CD8-positive, alpha-beta memory T cell (primary cell): ENCODE results near the gene ATP5PD. TPM values are rescaled to one million over a fixed set of nuclear protein-coding genes. Genes with fewer than 3 reads are reported as not detected.

Experiments used
- CTCF ChIA-PET: fragments of 350-600 bp; sonication (Branson Sonifier 250); formaldehyde crosslinking; loops from one replicate; lab custom pipeline; 2021; ENCODE audit warnings: antibody characterized with exemption; lab: Charles Lee
- POLR2A ChIA-PET: fragments of 350-600 bp; sonication (Branson Sonifier 250); formaldehyde crosslinking; loops from one replicate; lab custom pipeline; 2021; ENCODE audit warnings: antibody characterized with exemption; lab: Charles Lee
- DNase-seq, 5 donors: peaks; one replicate each; pipeline versions ENCODE4 v3.0.0 to v3.0.0-alpha.2; 2020 to 2022; ENCODE audit warnings: mixed read lengths in 1 of 5
- H3K27ac ChIP-seq: one replicate; pipeline ENCODE4 v1.7.0; 2013; ENCODE audit warnings: low read depth, mild to moderate bottlenecking, low read length, moderate library complexity
- H3K27me3 ChIP-seq: 2 replicates; pipeline ENCODE4 v1.7.0; 2013; ENCODE audit warnings: low read length, mild to moderate bottlenecking; ENCODE audit not compliant: insufficient read depth, poor library complexity, severe bottlenecking
- H3K36me3 ChIP-seq: 2 replicates; pipeline ENCODE4 v1.7.0; 2013; ENCODE audit warnings: mild to moderate bottlenecking, low read length, moderate library complexity; ENCODE audit not compliant: insufficient read depth
- H3K4me1 ChIP-seq: 2 replicates; pipeline ENCODE4 v1.7.0; 2013; ENCODE audit warnings: mild to moderate bottlenecking, low read length, moderate library complexity; ENCODE audit not compliant: insufficient read depth
- H3K4me3 ChIP-seq: 2 replicates; pipeline ENCODE4 v1.7.0; 2013; ENCODE audit warnings: mild to moderate bottlenecking, low read length
- H3K9me3 ChIP-seq: 2 replicates; pipeline ENCODE4 v1.7.0; 2013; ENCODE audit warnings: mild to moderate bottlenecking, low read length
- H3K27ac Mint-ChIP-seq, 8 donors: one replicate each; pipeline ENCODE4 v1.8.0; 2020 to 2021; ENCODE audit warnings: mixed read lengths in 8 of 8, mild to moderate bottlenecking in 6 of 8, inconsistent platforms in 3 of 8, moderate library complexity in 3 of 8
- H3K27me3 Mint-ChIP-seq, 2 donors: one replicate each; pipeline ENCODE4 v1.8.0; 2020 to 2021; ENCODE audit warnings: mixed read lengths in 2 of 2, mild to moderate bottlenecking in 1 of 2, moderate library complexity in 1 of 2
- H3K36me3 Mint-ChIP-seq, 3 donors: one replicate each; pipeline ENCODE4 v1.8.0; 2020 to 2021; ENCODE audit warnings: mixed read lengths in 3 of 3, inconsistent platforms in 1 of 3, mild to moderate bottlenecking in 1 of 3
- H3K4me1 Mint-ChIP-seq, 3 donors: one replicate each; pipeline ENCODE4 v1.8.0; 2020 to 2021; ENCODE audit warnings: mixed read lengths in 3 of 3, inconsistent platforms in 1 of 3, mild to moderate bottlenecking in 1 of 3
- H3K4me3 Mint-ChIP-seq, 7 donors: one replicate each; pipeline ENCODE4 v1.8.0; 2020 to 2021; ENCODE audit warnings: mixed read lengths in 7 of 7, mild to moderate bottlenecking in 6 of 7, moderate library complexity in 4 of 7, inconsistent platforms in 2 of 7
- H3K9me3 Mint-ChIP-seq, 5 donors: one replicate each; pipeline ENCODE4 v1.8.0; 2020 to 2022; ENCODE audit warnings: mixed read lengths in 5 of 5, mild to moderate bottlenecking in 3 of 5, moderate library complexity in 2 of 5, inconsistent platforms in 1 of 5
- polyA plus RNA-seq: library from polyadenylated mRNA; unstranded; fragments of 300-500 nt; fragmentation: Illumina TruSeq; gene quantifications from one replicate; pipeline ENCODE4 v1.2.3, GENCODE V29; 2021
- total RNA-seq, 2 experiments: library from RNA; stranded (reverse); gene quantifications; one replicate each; pipeline ENCODE4 v1.2.3, GENCODE V29; 2021

ATP5PD gene
- total and polyA plus RNA-seq, 3 experiments from 2014 or later, result 179 to 345 (median 198) TPM

DNA sequence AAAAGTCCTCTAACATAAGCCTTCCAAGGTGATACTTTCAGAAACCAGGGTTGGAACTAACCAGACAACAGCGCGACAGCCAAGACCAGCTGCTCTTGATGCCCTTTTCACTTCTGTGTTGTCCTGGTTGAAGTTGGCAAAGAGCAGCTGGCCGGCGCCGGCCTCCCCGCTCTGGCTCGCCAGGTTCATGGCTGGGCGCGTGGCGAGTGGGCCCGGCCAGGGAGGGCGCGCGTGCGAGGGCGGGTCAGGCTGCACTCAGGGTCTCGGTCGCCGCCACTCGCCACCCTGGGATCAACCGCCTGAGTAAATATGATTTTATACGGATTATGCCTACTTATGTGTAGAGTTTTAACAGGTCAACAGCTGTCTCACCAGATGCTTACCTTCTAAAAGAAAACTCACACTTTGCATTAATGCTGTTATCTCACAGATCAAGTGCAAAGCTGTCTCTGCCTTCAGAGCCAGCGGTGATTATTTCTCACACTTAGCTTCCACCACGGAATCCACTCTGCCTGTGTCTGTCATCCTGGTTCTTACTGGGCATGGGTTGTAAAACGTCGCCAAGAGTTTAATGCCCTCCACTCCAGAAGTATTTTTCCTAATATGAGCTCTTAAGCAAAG is 13.8 kb upstream of the ATP5PD start:
- H3K36me3 ChIP-seq, result peaks cover 40% of the 10 kb centered on the region
- ChIA-PET POLR2A (no interaction called here), CTCF (interaction anchor here (0.8 to 2.1 kb wide), 7 partner anchors 9 to 112 kb away, joined by 3 to 8 read pairs (median 3); partner anchors contain the start of genes ATP5PD, CDR2L and KCTD2)
- DNase-seq, result no peak
- Mint-ChIP-seq H3K9me3 (no peaks in the 10 kb centered on the region), H3K27ac (no peak overlapping the region), H3K4me3 (no peak overlapping the region), H3K4me1 (peaks cover 0 to 8% (median 5%) of the 10 kb centered on the region in 3 donors), H3K27me3 (no peaks in the 10 kb centered on the region), H3K36me3 (peaks cover 0 to 73% (median 28%) of the 10 kb centered on the region in 3 donors)
- no peak overlapping the region for H3K27ac ChIP-seq
- H3K27me3 ChIP-seq, result no peaks in the 10 kb centered on the region
- H3K4me3 ChIP-seq, result no peak overlapping the region
- peaks cover 4% of the 10 kb centered on the region for H3K4me1 ChIP-seq
- no peaks in the 10 kb centered on the region for H3K9me3 ChIP-seq

DNA sequence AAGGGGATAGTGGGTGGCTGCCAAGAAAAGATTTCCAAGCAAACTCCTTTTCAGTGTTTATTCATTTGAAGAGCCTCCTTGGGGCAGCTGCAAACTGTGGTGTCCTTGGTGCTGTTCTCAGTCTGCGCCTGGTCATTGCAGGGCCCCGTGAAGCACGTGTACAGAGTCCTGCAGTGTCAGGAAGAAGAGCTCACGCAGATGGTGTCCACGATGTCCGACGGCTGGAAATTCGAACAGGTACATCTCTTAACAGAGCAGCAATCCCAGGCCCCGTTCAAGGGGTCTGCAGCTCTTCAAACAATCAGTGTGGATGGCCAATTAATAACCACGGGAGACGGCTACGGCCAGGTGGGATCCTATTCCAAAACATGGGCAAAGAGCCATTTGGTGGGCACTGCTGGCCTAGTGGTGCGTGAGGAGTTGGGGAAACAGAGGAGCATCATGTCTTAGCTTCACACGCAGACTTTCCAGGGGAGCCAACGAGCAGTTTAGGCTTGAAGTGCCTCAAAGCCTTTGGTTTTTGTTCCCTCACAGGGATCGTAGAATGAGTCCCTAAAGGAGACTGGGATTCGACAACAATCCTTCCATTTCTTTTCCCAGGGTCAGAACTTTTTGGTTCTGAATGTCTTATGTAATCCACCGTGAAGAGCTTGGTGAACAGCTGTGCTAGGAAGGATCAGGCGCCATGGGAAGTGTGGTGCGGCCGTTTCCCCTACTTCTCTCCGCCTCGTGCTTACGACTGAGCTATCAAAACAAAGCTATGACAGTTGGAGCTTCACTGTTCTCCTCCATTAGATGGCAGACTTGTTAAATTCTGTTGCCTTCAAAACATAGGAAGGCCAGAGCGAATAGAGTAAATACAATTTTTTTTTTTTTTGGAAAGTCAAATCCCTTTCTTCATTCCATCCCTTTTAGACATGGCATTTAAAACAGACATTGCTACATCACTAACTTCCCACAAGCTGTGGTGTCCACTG is 12.9 kb upstream of the ATP5PD start:
- H3K36me3 Mint-ChIP-seq, result peaks cover 2 to 72% (median 27%) of the 10 kb centered on the region in 3 donors
- Histone ChIP-seq H3K27ac (no peak overlapping the region), H3K9me3 (no peaks in the 10 kb centered on the region), H3K4me3 (no peak overlapping the region), H3K36me3 (peaks cover 36% of the 10 kb centered on the region), H3K4me1 (peaks cover 4% of the 10 kb centered on the region), H3K27me3 (no peaks in the 10 kb centered on the region)
- POLR2A ChIA-PET, result no interaction called here
- H3K4me1 Mint-ChIP-seq, result peaks cover 0 to 8% (median 5%) of the 10 kb centered on the region in 3 donors
- H3K27me3 Mint-ChIP-seq, result no peaks in the 10 kb centered on the region
- peak in 1 of 5 donors; percentile 29 for DNase-seq
- H3K4me3 Mint-ChIP-seq, result no peak overlapping the region
- peak overlapping the region in 1 of 8 donors; percentile 57 for H3K27ac Mint-ChIP-seq
- CTCF ChIA-PET, result interaction anchor here (0.8 to 2.1 kb wide), 7 partner anchors 9 to 143 kb away, joined by 3 to 8 read pairs (median 3); partner anchors contain the start of genes ATP5PD, CDR2L, KCTD2 and SLC16A5
- no peaks in the 10 kb centered on the region for H3K9me3 Mint-ChIP-seq

DNA sequence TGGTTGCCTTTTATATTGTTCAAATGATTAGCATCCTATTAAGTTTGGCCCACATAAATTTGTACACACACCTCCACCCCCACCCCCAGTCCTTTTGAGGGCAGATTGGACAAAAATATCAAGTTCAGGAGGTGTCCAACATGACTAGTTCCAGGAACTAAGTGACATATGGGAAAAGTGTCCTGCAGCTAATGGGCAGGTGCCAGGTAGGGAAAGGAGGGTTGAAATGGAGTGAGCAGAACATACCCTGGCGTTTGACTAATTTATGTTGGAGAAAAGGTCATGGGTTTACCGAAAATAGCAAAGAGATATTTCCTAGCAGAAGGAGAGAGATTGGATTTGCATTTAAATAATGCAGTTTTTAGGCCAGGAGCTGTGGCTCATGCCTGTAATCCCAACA is 5.2 kb upstream of the ATP5PD start:
- Mint-ChIP-seq H3K4me1 (peaks cover 25 to 32% (median 31%) of the 10 kb centered on the region in 3 donors), H3K36me3 (peaks cover 4 to 63% (median 16%) of the 10 kb centered on the region in 3 donors), H3K9me3 (no peaks in the 10 kb centered on the region), H3K27ac (peak overlapping the region in 2 of 8 donors; percentile 20 to 75), H3K4me3 (no peak overlapping the region), H3K27me3 (no peaks in the 10 kb centered on the region)
- H3K4me3 ChIP-seq, result no peak overlapping the region
- DNase-seq, result no peak
- H3K9me3 ChIP-seq, result no peaks in the 10 kb centered on the region
- no peak overlapping the region for H3K27ac ChIP-seq
- POLR2A ChIA-PET, result no interaction called here
- CTCF ChIA-PET, result interaction anchor here (0.9 kb wide), 1 partner anchor 11 kb away, joined by 3 read pairs; no protein-coding TSS in a partner anchor
- H3K36me3 ChIP-seq, result peaks cover 27% of the 10 kb centered on the region
- peaks cover 9% of the 10 kb centered on the region for H3K4me1 ChIP-seq
- H3K27me3 ChIP-seq, result no peaks in the 10 kb centered on the region

GRCh38 chr17:75049706-75050105 is 2.9 kb upstream of the ATP5PD start:
- H3K9me3 Mint-ChIP-seq, result no peaks in the 10 kb centered on the region
- Histone ChIP-seq H3K36me3 (peaks cover 27% of the 10 kb centered on the region), H3K27ac (no peak overlapping the region), H3K4me3 (no peak overlapping the region), H3K9me3 (no peaks in the 10 kb centered on the region), H3K27me3 (no peaks in the 10 kb centered on the region), H3K4me1 (peaks cover 18% of the 10 kb centered on the region)
- DNase-seq, result no peak
- H3K4me1 Mint-ChIP-seq, result peaks cover 34 to 49% (median 42%) of the 10 kb centered on the region in 3 donors
- H3K36me3 Mint-ChIP-seq, result peaks cover 2 to 53% (median 12%) of the 10 kb centered on the region in 3 donors
- H3K4me3 Mint-ChIP-seq, result peak overlapping the region in 2 of 7 donors; percentile 37 to 98
- ChIA-PET POLR2A (no interaction called here), CTCF (no interaction called here)
- H3K27ac Mint-ChIP-seq, result peak overlapping the region in 4 of 8 donors; percentile 32 to 77 (median 56)
- H3K27me3 Mint-ChIP-seq, result no peaks in the 10 kb centered on the region

DNA sequence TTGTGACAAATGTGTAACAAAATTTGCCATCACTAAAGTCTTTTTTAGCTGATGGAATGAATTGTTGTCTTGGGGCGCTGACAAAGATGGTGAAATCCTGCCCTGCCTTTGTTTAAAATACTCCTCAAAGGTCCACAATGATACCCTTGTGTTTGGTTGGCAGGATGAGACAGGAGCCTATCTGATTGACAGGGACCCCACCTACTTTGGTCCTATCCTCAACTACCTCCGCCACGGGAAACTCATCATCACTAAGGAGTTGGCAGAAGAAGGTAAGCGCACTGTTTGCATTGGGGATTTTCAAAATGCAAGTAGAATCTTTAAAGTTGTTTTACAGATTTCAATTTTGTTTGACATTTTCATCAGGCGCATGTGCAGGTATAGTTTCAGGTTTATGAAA is 2.3 kb upstream of the ATP5PD start:
- Histone ChIP-seq H3K36me3 (peaks cover 24% of the 10 kb centered on the region), H3K27me3 (no peaks in the 10 kb centered on the region), H3K9me3 (no peaks in the 10 kb centered on the region), H3K4me1 (peaks cover 18% of the 10 kb centered on the region), H3K27ac (no peak overlapping the region), H3K4me3 (no peak overlapping the region)
- H3K27me3 Mint-ChIP-seq, result no peaks in the 10 kb centered on the region
- ChIA-PET POLR2A (interaction anchor here (3.4 kb wide), 1 partner anchor 14 kb away, joined by 14 read pairs; no protein-coding TSS in a partner anchor), CTCF (interaction anchor here (1.0 to 2.5 kb wide), 3 partner anchors 37 to 87 kb away, joined by 3 to 12 read pairs (median 5); partner anchors contain the start of gene MRPL58)
- H3K36me3 Mint-ChIP-seq, result peaks cover 0 to 50% (median 10%) of the 10 kb centered on the region in 3 donors
- H3K27ac Mint-ChIP-seq, result peak overlapping the region in 6 of 8 donors; percentile 40 to 98 (median 66)
- peak overlapping the region in 5 of 7 donors; percentile 29 to 99 (median 98) for H3K4me3 Mint-ChIP-seq
- no peak for DNase-seq
- peaks cover 38 to 53% (median 46%) of the 10 kb centered on the region in 3 donors for H3K4me1 Mint-ChIP-seq
- no peaks in the 10 kb centered on the region for H3K9me3 Mint-ChIP-seq

DNA sequence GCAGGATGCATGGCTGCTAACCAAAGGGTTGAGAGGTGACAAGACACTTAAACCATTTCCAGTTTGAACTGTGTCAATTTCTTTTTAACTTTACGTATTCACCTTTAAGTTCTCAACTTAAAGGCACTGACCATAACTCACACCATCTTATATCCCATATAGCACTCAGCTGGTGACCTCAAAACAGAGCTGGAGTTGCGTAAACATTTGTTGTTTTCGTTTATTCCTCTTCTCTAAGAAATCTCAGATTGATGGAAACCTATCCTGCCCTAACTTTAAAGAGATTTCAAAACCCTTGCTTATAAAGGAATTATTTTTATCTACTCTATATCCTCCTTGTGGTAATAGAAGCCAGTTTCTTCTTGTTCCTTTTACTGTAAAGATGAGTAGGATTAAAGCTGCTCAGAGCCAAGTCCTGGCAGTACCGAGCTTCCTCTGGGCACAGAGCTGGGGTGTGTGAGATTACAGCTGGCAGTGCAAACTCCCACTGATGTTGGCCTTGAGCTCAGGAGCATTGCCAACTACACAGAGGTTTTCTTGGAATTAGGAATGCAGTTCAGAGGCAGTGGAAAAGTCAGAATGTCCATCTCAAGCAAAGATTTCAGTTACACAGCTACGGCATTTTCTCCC is 1.6 kb upstream of the ATP5PD start:
- DNase-seq, result no peak
- H3K27me3 ChIP-seq, result no peaks in the 10 kb centered on the region
- ChIA-PET CTCF (interaction anchor here (1.0 to 2.5 kb wide), 3 partner anchors 36 to 87 kb away, joined by 3 to 12 read pairs (median 5); partner anchors contain the start of gene MRPL58), POLR2A (interaction anchor here (0.7 to 3.4 kb wide), 2 partner anchors 14 to 29 kb away, joined by 3 to 14 read pairs; no protein-coding TSS in a partner anchor)
- no peak overlapping the region for H3K27ac ChIP-seq
- Mint-ChIP-seq H3K4me1 (peaks cover 38 to 57% (median 50%) of the 10 kb centered on the region in 3 donors), H3K27ac (peak overlapping the region; percentile 29 to 98 (median 88)), H3K36me3 (peaks cover 0 to 46% (median 10%) of the 10 kb centered on the region in 3 donors), H3K9me3 (no peaks in the 10 kb centered on the region), H3K27me3 (no peaks in the 10 kb centered on the region), H3K4me3 (peak overlapping the region; percentile 87 to 99 (median 96))
- no peaks in the 10 kb centered on the region for H3K9me3 ChIP-seq
- H3K4me3 ChIP-seq, result peak overlapping the region; percentile 74
- peaks cover 18% of the 10 kb centered on the region for H3K4me1 ChIP-seq
- peaks cover 19% of the 10 kb centered on the region for H3K36me3 ChIP-seq
